A549 (cell line): ENCODE data around the gene TRIM7. TPM values are rescaled to one million over a fixed set of nuclear protein-coding genes. Genes with fewer than 3 reads are reported as not detected.

Source experiments
- ATAC-seq, 2 experiments: fragments of 200-7000 bp in 1 of 2; fragments of >200 bp in 1 of 2; cut with Nextera tagmentation in 1 of 2; cut with Tn5 transposase in 1 of 2; 3 replicates each; pipeline versions ENCODE4 v1.8.0 to v1.9.1; 2018 to 2020; ENCODE audit warnings: mild to moderate bottlenecking in 1 of 2, moderate library complexity in 1 of 2
- CTCF ChIA-PET: fragments of 300-600 bp; sonication (Branson Sonifier 250); formaldehyde crosslinking; extraction: SDS; loops from one replicate; lab custom pipeline; 2021; ENCODE audit warnings: antibody characterized with exemption, inconsistent platforms; lab: Yijun Ruan, JAX
- POLR2A ChIA-PET: fragments of 350-600 bp; formaldehyde crosslinking; extraction: SDS; loops from one replicate; lab custom pipeline; 2021; ENCODE audit warnings: antibody characterized with exemption, inconsistent platforms; lab: Yijun Ruan, JAX
- DNase-seq, 2 experiments: peaks; one replicate each; pipeline versions ENCODE4 v3.0.0 to v3.0.0-alpha.2; 2011 to 2016; ENCODE audit warnings: low read depth in 1 of 2, low spot score in 1 of 2
- FAIRE-seq: peaks from 2 replicates; lab custom pipeline; 2011; peaks lifted over from hg19 to GRCh38; lab: Jason Lieb, UNC
- H3K27ac ChIP-seq, 2 experiments: fragments of >200 bp; sonication (Bioruptor Twin); formaldehyde crosslinking; 3 replicates each; pipeline ENCODE4 v1.5.1; 2016 to 2017
- H3K4me1 ChIP-seq: fragments of >200 bp; sonication (Bioruptor Twin); formaldehyde crosslinking; 3 replicates; pipeline ENCODE4 v1.6.1; 2016
- H3K4me2 ChIP-seq: fragments of >200 bp; sonication (Bioruptor Twin); formaldehyde crosslinking; 3 replicates; pipeline ENCODE4 v1.6.1; 2016
- H3K4me3 ChIP-seq: fragments of >200 bp; sonication (Bioruptor Twin); formaldehyde crosslinking; 3 replicates; pipeline ENCODE4 v1.5.1; 2016
- H3K9me3 ChIP-seq: fragments of >200 bp; sonication (Bioruptor Twin); formaldehyde crosslinking; 3 replicates; pipeline ENCODE4 v1.6.1; 2016
- CHD4 ChIP-seq: fragments of 200-600 bp; sonication (generic); IDR thresholded peaks from 2 replicates; pipeline ENCODE4 v1.6.1; 2016; ENCODE audit warnings: antibody characterized with exemption, mild to moderate bottlenecking, borderline replicate concordance
- EHF ChIP-seq: fragments of 250-450 bp; sonication (Bioruptor Pico); IDR thresholded peaks from 2 replicates; pipeline ENCODE4 v1.5.0; 2020; ENCODE audit warnings: mild to moderate bottlenecking
- EHMT2 ChIP-seq: fragments of 200-600 bp; sonication (generic); IDR thresholded peaks from 2 replicates; pipeline ENCODE4 v1.6.1; 2016; ENCODE audit warnings: antibody characterized with exemption, low read depth, mild to moderate bottlenecking, moderate library complexity
- FOSL2 ChIP-seq, 2 experiments: fragments of 450-650 bp in 1 of 2; fragments of >200 bp in 1 of 2; sonication (Bioruptor Twin) in 1 of 2; formaldehyde crosslinking; IDR thresholded peaks; 2 replicates each; pipeline versions ENCODE4 v1.5.0 to v1.6.1; 2016 to 2020; ENCODE audit warnings: mild to moderate bottlenecking in 1 of 2, moderate library complexity in 1 of 2
- GATA3 ChIP-seq: IDR thresholded peaks from 2 replicates; pipeline ENCODE4 v1.6.1; 2012; ENCODE audit warnings: borderline replicate concordance
- HOXA7 ChIP-seq: fragments of 250-450 bp; sonication (Bioruptor Pico); IDR thresholded peaks from 2 replicates; pipeline ENCODE4 v1.5.0; 2020; ENCODE audit warnings: mild to moderate bottlenecking, moderate library complexity
- HOXB5 ChIP-seq: fragments of 250-450 bp; sonication (Bioruptor Pico); IDR thresholded peaks from 2 replicates; pipeline ENCODE4 v1.5.0; 2020; ENCODE audit warnings: mild to moderate bottlenecking, moderate library complexity
- NPAS2 ChIP-seq: fragments of 250-450 bp; sonication (Bioruptor Pico); IDR thresholded peaks from 2 replicates; pipeline ENCODE4 v1.8.0; 2022; ENCODE audit warnings: mild to moderate bottlenecking, moderate library complexity, borderline replicate concordance
- POLR2A ChIP-seq: IDR thresholded peaks from 2 replicates; pipeline ENCODE4 v1.6.1; 2012; ENCODE audit warnings: mild to moderate bottlenecking, low read length
- RAD21 ChIP-seq, 2 experiments: fragments of >200 bp in 1 of 2; sonication (Bioruptor Twin) in 1 of 2; formaldehyde crosslinking in 1 of 2; IDR thresholded peaks in 1 of 2; conservative IDR thresholded peaks in 1 of 2; 2 replicates in 1 of 2; 3 replicates in 1 of 2; pipeline ENCODE4 v1.6.1; 2012 to 2018; ENCODE audit warnings: inconsistent platforms in 1 of 2
- RNF2 ChIP-seq: fragments of 200-600 bp; sonication (generic); IDR thresholded peaks from 2 replicates; pipeline ENCODE4 v1.6.1; 2016; ENCODE audit warnings: low read depth, mild to moderate bottlenecking, antibody characterized with exemption, moderate library complexity, borderline replicate concordance
- SMC3 ChIP-seq: fragments of >200 bp; sonication (Bioruptor Twin); formaldehyde crosslinking; IDR thresholded peaks from 3 replicates; pipeline ENCODE4 v1.6.1; 2018; ENCODE audit warnings: inconsistent platforms
- SREBF2 ChIP-seq: fragments of 450-650 bp; IDR thresholded peaks from 2 replicates; pipeline ENCODE4 v1.6.1; 2014; ENCODE audit warnings: mild to moderate bottlenecking, moderate library complexity
- ZC3H11A ChIP-seq: fragments of 450-650 bp; IDR thresholded peaks from 2 replicates; pipeline ENCODE4 v1.6.1; 2014; ENCODE audit warnings: antibody characterized with exemption, mild to moderate bottlenecking
- WGBS: methylation state at CpG from one replicate; pipeline ENCODE4 v1.1.6; 2017; ENCODE audit errors: missing lambda C conversion rate; 5-methylcytosine and 5-hydroxymethylcytosine counted together
- polyA plus RNA-seq, 4 experiments: library from polyadenylated mRNA; depleted of rRNA in 3 of 4; stranded (reverse); fragments of >200 nt; fragmentation: RNase III in 1 of 4; extraction: RNeasy Plus Mini Kit Qiagen cat#74134 plus additional on column Dnase treatment in 1 of 4; gene quantifications; 2 replicates in 3 of 4; 3 replicates in 1 of 4; pipeline ENCODE4 v1.2.3, GENCODE V29; 2011 to 2017
- TF ChIP-seq, protein P1 (sequence below): fragments of >200 bp; sonication (Bioruptor Twin); formaldehyde crosslinking; IDR thresholded peaks from 3 replicates; pipeline ENCODE4 v1.5.1; 2016
- TF ChIP-seq, protein P2 (sequence below): fragments of >200 bp; sonication (Bioruptor Twin); formaldehyde crosslinking; IDR thresholded peaks from 3 replicates; pipeline ENCODE4 v1.6.1; 2016
- TF ChIP-seq, protein P3 (sequence below): fragments of 250-450 bp; sonication (Bioruptor Pico); IDR thresholded peaks from 2 replicates; pipeline ENCODE4 v1.5.0; 2021; ENCODE audit warnings: mild to moderate bottlenecking, moderate library complexity, borderline replicate concordance
- TF ChIP-seq, protein P4 (sequence below): IDR thresholded peaks from 2 replicates; pipeline ENCODE4 v1.6.1; 2012

TRIM7 gene
- polyA plus RNA-seq, 2 of the 4 experiments (the other 2 are of a cell fraction), result 21.8 to 30.7 TPM

DNA sequence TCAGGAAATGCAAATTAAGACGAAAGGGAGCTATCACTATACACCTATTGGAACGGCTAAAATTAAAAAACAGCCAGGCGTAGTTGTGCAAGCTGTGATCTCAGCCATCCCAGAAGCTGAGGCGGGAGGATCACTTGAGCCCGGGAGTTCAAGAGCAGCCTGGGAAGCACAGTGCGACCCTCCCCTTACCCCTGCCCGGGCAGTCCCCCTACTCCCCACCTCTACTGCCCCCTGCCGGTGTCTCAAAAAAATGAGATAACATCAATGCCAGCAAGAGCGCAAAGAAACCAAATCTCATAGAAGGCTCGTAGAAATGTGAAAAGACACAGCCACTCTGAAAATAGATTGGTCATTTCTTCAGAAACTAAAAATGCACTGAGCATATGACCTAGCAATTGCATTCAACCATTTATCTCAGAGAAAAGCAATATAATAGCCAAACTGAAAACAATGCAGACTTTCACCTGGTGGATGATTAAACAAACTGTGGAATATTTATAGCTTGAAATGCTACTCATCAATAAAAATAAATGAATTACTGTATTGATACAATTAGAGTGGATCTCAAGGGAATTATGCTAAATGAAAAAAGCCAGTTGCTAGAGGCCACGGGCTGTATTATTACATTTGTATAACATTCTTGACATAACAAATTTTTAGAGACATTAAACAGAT is 37.0 kb downstream of the TRIM7 start:
- DNase-seq (peak in 1 of 2 experiments; percentile 70), ATAC-seq (no peak), FAIRE-seq (no peak)
- 0 out of 6 replicates have a peak overlapping the region, but pooled peaks of 1 of the 2 experiments have one; percentile 33 for H3K27ac ChIP-seq
- TF ChIP-seq GATA3, result peak; percentile 74
- peak; percentile 52 for TF ChIP-seq SMC3
- no peak for TF ChIP-seq EHF (CRISPR knock-in tag)
- peak; percentile 43 to 46; a peak in 4 of 5 replicates for TF ChIP-seq RAD21 (conservative IDR thresholded peaks at IDR 0.05 in 1 of 2, IDR thresholded peaks at IDR 0.05 in 1 of 2)
- TF ChIP-seq HOXA7 (CRISPR knock-in tag), result no peak
- TF ChIP-seq, protein P1, sequence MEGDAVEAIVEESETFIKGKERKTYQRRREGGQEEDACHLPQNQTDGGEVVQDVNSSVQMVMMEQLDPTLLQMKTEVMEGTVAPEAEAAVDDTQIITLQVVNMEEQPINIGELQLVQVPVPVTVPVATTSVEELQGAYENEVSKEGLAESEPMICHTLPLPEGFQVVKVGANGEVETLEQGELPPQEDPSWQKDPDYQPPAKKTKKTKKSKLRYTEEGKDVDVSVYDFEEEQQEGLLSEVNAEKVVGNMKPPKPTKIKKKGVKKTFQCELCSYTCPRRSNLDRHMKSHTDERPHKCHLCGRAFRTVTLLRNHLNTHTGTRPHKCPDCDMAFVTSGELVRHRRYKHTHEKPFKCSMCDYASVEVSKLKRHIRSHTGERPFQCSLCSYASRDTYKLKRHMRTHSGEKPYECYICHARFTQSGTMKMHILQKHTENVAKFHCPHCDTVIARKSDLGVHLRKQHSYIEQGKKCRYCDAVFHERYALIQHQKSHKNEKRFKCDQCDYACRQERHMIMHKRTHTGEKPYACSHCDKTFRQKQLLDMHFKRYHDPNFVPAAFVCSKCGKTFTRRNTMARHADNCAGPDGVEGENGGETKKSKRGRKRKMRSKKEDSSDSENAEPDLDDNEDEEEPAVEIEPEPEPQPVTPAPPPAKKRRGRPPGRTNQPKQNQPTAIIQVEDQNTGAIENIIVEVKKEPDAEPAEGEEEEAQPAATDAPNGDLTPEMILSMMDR, result peak; percentile 73
- H3K4me3 ChIP-seq, result peak overlapping the region; percentile 13; the same call in 1 of the 3 replicates
- WGBS, result 10% methylated on average over 11 of the region's 11 CpGs
- no peaks in the 10 kb centered on the region for H3K9me3 ChIP-seq
- ChIA-PET CTCF (interaction anchor here (0.6 to 2.2 kb wide), 29 partner anchors 8 to 400 kb away, joined by 3 to 26 read pairs (median 4); partner anchors contain the start of gene TRIM7), POLR2A (interaction anchor here (1.1 kb wide), 1 partner anchor 17 kb away, joined by 4 read pairs; no protein-coding TSS in a partner anchor)
- H3K4me1 ChIP-seq, result peaks cover 29% of the 10 kb centered on the region
- peak overlapping the region; percentile 76 for H3K4me2 ChIP-seq

DNA sequence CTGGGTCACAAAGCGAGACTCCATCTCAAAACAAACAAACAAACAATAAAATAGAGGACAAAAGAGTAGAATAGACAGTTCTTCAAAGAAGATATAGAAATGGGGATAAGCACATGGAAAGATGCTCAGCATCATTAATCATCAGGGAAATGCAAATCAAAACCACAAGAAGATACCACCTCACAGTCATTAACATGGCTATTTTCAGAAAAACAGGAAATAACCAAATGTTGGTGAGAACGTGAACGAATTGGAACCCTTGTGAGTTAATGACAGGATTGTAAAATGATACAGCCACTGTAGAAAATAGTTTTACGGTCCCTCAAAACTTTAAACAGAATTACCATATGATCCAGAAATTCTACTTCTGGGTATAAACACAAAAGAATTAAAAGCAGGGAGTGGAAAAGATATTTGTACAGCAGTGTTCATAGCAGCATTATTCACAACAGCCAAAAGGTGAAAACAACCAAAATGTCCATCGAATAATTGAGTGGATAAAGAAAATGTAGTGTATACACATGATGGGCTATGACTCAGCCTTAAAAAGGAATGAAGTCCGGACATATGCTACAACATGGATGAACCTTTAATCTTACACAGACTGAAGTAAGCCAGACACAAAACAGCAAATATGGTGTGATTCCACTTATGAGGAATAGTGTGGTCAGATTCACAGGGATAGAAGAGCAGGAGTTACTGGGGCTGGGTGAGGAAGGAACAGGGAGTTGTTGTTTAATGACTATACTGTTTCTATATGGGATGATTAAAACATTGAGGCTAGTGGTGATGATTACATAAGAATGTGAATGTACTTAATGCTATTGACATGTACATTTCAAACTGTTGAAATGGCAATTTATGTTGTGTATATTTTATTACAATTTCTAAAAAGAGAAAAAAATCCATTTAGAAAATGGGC is 37.9 kb downstream of the TRIM7 start:
- Histone ChIP-seq H3K9me3 (no peaks in the 10 kb centered on the region), H3K4me1 (peaks cover 22% of the 10 kb centered on the region), H3K27ac (no peak overlapping the region), H3K4me3 (no peak overlapping the region), H3K4me2 (peak overlapping the region; percentile 76)
- no peak for TF ChIP-seq FOSL2 (IDR thresholded peaks at IDR 0.05)
- TF ChIP-seq FOSL2 (CRISPR knock-in tag; IDR thresholded peaks at IDR 0.05), result 0 out of 2 replicates have a peak, but pooled peaks have one; percentile 13
- no peak for TF ChIP-seq NPAS2 (CRISPR knock-in tag)
- TF ChIP-seq HOXB5 (CRISPR knock-in tag), result no peak
- TF ChIP-seq, protein P2, sequence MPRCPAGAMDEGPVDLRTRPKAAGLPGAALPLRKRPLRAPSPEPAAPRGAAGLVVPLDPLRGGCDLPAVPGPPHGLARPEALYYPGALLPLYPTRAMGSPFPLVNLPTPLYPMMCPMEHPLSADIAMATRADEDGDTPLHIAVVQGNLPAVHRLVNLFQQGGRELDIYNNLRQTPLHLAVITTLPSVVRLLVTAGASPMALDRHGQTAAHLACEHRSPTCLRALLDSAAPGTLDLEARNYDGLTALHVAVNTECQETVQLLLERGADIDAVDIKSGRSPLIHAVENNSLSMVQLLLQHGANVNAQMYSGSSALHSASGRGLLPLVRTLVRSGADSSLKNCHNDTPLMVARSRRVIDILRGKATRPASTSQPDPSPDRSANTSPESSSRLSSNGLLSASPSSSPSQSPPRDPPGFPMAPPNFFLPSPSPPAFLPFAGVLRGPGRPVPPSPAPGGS, result no peak
- WGBS, result 64% methylated on average over 6 of the region's 6 CpGs
- DNase-seq, result no peak
- CTCF ChIA-PET, result interaction anchor here (0.6 to 2.2 kb wide), 20 partner anchors 8 to 383 kb away, joined by 3 to 26 read pairs (median 4); partner anchors contain the start of gene TRIM7
- POLR2A ChIA-PET, result no interaction called here
- no peak for ATAC-seq
- FAIRE-seq, result no peak

DNA sequence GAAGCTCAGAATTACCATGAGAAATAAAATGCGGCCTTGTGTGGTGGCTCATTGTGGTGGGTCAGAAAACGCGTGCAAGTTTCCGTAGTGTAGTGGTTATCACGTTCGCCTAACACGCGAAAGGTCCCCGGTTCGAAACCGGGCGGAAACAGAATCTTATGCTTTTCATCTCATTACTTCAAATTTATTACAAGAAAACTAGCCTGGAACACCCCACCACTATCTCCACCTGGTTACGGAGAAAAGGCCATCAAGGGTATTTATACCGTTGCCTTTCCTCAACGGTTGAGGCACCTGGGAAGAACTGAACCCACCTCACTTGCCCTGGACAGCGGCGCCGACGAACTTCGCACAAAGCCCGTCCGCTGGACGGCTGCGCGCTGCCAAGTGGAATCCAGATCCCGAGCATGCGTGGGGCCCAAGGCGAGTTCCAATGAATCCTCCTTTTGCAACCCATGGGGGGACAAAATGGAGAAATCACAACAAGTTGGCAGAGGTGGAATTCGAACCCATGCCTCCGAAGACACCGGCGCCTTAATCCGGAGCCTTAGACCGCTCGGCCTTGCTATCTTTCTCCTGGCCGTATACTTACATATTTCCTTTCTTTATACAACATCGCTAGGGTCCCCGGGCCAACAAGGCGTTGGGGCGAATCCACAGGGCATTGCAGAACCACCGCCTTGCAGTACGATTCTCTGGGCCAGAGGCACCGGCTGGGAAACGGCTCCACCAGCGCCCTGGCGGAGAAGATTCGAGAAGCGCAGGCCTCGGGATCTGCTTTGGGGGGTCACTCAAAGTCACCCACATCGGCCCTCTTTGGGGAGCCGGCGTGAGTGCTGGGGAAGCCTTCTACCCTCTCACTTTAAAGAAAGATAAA is 40.7 kb downstream of the TRIM7 start:
- DNase-seq (peak; percentile 50 to 86), FAIRE-seq (no peak), ATAC-seq (peak; percentile 40 to 56)
- WGBS, result 1% methylated on average over 39 of the region's 52 CpGs
- TF ChIP-seq RNF2 (no peak), ZC3H11A (no peak), CHD4 (peak; percentile 13; the same call in 1 of the 2 replicates), SREBF2 (peak; percentile 18; the same call in 1 of the 2 replicates), EHMT2 (0 out of 2 replicates have a peak, but pooled peaks have one; percentile 54), POLR2A (no peak)
- TF ChIP-seq, protein P3, sequence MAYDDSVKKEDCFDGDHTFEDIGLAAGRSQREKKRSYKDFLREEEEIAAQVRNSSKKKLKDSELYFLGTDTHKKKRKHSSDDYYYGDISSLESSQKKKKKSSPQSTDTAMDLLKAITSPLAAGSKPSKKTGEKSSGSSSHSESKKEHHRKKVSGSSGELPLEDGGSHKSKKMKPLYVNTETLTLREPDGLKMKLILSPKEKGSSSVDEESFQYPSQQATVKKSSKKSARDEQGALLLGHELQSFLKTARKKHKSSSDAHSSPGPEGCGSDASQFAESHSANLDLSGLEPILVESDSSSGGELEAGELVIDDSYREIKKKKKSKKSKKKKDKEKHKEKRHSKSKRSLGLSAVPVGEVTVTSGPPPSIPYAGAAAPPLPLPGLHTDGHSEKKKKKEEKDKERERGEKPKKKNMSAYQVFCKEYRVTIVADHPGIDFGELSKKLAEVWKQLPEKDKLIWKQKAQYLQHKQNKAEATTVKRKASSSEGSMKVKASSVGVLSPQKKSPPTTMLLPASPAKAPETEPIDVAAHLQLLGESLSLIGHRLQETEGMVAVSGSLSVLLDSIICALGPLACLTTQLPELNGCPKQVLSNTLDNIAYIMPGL (CRISPR knock-in tag), result peak; percentile 88; the same call in 1 of the 2 replicates
- TF ChIP-seq, protein P4, sequence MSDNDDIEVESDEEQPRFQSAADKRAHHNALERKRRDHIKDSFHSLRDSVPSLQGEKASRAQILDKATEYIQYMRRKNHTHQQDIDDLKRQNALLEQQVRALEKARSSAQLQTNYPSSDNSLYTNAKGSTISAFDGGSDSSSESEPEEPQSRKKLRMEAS, result peak; percentile 38; the same call in 1 of the 2 replicates
- ChIA-PET POLR2A (no interaction called here), CTCF (interaction anchor here (0.5 to 1.2 kb wide), 2 partner anchors 27 to 295 kb away, joined by 3 read pairs; no protein-coding TSS in a partner anchor)
- H3K9me3 ChIP-seq, result no peaks in the 10 kb centered on the region
- H3K4me3 ChIP-seq, result peak overlapping the region; percentile 50
- peak overlapping the region; percentile 65 to 84 for H3K27ac ChIP-seq
- H3K4me2 ChIP-seq, result peak overlapping the region; percentile 59
- peaks cover 32% of the 10 kb centered on the region for H3K4me1 ChIP-seq
